Measurements from ENCODE around the gene ANO3.

ANO3 gene

DNA sequence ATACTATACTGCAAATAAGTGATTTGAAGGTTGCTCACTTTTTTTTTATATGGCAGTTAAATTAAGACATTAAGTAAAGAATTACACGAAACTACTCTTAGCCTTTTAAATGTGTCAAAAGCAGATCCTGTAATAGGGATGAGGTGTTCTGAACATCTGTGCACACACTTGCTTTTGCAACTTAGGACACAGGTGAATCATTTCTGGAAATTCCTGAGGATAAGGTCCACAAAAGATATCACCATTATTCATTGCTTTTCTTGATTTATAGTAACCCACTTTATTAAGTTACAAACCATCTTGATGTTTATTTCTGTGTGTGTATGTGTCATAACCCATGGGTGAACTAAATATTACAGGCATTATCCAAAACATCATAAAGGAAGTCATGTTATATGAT, 334.0 kb downstream of the ANO3 start:
- H3K9me3 ChIP-seq (ENCODE audit: control insufficient read depth, low read length), result no peaks in the 10 kb centered on the region
- no peaks in the 10 kb centered on the region for H3K36me3 ChIP-seq (ENCODE audit: control insufficient read depth, insufficient read depth, low read length)
- no peaks in the 10 kb centered on the region for H3K4me1 ChIP-seq (ENCODE audit: control insufficient read depth, insufficient read depth, low read length)
- no peaks in the 10 kb centered on the region for H3K27me3 ChIP-seq (ENCODE audit: control insufficient read depth, insufficient read depth, low read length)
- H3K9ac ChIP-seq (ENCODE audit: low read length), result no peak overlapping the region
- no peak overlapping the region for H3K4me3 ChIP-seq (ENCODE audit: low read length)

DNA sequence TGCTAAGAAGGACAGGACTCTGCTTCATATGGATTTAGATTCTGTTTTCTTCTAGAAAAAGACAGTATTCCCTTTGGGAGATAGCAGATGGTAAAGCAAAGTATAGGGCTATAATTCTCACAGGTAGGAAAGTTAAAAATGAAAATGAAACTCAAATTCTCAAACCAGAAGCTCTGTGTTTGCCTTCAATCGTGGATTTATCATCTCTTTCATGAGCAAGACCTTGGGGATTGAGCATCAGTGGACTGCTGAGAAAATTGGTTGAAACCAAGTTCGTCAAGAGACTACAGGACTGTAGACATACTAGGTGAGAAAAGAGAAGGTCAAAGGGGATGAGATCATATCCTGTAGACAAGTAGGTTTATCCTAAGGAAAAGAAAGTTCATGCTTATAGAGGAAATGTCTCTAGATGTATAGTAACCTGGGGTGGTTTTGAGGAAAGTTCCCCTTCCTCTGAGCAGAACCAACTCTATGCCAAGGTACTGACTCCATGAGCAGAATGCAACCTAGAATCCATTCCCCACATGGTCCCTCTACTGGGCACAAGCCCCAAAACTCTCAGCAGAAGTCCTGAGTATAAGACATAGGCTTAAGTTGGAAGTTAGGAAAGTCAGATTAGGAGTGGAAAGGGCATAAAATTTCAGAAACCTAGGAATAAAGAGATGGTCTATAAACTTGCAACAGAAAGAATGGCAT, 343.5 kb downstream of the ANO3 start:
- H3K27me3 ChIP-seq (ENCODE audit: control insufficient read depth, insufficient read depth, low read length), result no peaks in the 10 kb centered on the region
- H3K36me3 ChIP-seq (ENCODE audit: control insufficient read depth, insufficient read depth, low read length), result no peaks in the 10 kb centered on the region
- no peak overlapping the region for H3K4me3 ChIP-seq (ENCODE audit: low read length)
- H3K4me1 ChIP-seq (ENCODE audit: control insufficient read depth, insufficient read depth, low read length), result no peaks in the 10 kb centered on the region
- H3K9ac ChIP-seq (ENCODE audit: low read length), result no peak overlapping the region
- H3K9me3 ChIP-seq (ENCODE audit: control insufficient read depth, low read length), result no peaks in the 10 kb centered on the region

DNA sequence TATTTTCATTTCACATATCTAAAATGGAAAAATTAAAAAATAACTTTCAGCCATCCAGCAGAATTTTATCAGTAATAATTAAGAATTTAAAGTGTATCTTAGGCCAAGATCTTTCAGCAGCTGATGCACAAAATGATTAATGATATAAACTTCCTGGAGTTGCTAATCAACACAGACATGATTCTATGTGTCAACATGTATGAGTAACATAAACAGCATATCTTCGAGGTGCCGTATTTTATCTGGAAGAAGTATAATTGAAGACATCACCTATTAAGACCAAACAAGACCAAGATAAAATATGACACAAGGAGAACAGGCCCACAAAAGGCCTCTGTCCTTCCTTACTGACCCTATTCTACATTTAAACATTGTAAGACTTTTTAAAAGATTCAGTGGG, 344.7 kb downstream of the ANO3 start:
- Histone ChIP-seq H3K9ac (ENCODE audit: low read length) (no peak overlapping the region), H3K4me3 (ENCODE audit: low read length) (no peak overlapping the region), H3K36me3 (ENCODE audit: control insufficient read depth, insufficient read depth, low read length) (no peaks in the 10 kb centered on the region), H3K9me3 (ENCODE audit: control insufficient read depth, low read length) (no peaks in the 10 kb centered on the region), H3K4me1 (ENCODE audit: control insufficient read depth, insufficient read depth, low read length) (no peaks in the 10 kb centered on the region), H3K27me3 (ENCODE audit: control insufficient read depth, insufficient read depth, low read length) (no peaks in the 10 kb centered on the region)

DNA sequence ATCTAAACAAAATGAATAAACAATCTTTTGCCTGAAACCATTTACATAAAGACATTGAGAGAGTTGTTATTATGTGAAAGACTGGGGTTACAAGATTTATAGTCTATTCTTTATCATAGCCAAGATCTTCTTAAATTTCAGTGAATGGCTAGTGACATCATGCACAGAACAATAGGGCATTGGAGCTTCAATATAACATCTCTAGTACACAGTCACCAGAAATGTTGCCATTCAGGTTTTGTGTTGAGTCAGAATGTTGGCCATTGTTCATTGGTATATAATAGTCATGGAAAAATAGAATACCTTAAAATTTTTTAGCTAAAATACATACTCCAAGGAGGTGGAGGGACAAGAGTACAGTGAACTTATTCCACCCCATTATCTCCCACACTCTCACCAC, 345.6 kb downstream of the ANO3 start:
- H3K36me3 ChIP-seq (ENCODE audit: control insufficient read depth, insufficient read depth, low read length), result no peaks in the 10 kb centered on the region
- H3K9ac ChIP-seq (ENCODE audit: low read length), result no peak overlapping the region
- H3K27me3 ChIP-seq (ENCODE audit: control insufficient read depth, insufficient read depth, low read length), result no peaks in the 10 kb centered on the region
- no peaks in the 10 kb centered on the region for H3K4me1 ChIP-seq (ENCODE audit: control insufficient read depth, insufficient read depth, low read length)
- no peaks in the 10 kb centered on the region for H3K9me3 ChIP-seq (ENCODE audit: control insufficient read depth, low read length)
- H3K4me3 ChIP-seq (ENCODE audit: low read length), result no peak overlapping the region

DNA sequence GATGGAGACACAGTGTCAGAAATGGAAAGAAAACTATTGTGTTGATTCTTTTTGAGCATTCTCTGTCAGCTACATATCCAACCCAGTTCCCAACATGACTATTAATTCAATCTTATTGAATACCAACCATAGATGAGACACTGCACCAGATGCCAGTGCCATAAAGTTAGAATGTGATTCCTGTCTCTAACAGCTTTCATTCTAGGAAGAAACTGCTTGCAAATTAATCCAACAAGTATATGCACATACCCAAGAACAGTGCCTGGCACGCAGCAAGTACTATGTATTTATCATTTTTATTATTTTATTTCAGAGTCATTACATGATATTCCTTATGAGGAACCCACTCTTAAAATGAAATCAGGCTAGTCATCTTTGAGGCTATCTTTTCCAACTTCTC, 355.4 kb downstream of the ANO3 start:
- H3K4me3 ChIP-seq (ENCODE audit: low read length), result no peak overlapping the region
- no peaks in the 10 kb centered on the region for H3K36me3 ChIP-seq (ENCODE audit: control insufficient read depth, insufficient read depth, low read length)
- no peaks in the 10 kb centered on the region for H3K27me3 ChIP-seq (ENCODE audit: control insufficient read depth, insufficient read depth, low read length)
- H3K9ac ChIP-seq (ENCODE audit: low read length), result no peak overlapping the region
- no peaks in the 10 kb centered on the region for H3K4me1 ChIP-seq (ENCODE audit: control insufficient read depth, insufficient read depth, low read length)
- no peaks in the 10 kb centered on the region for H3K9me3 ChIP-seq (ENCODE audit: control insufficient read depth, low read length)

DNA sequence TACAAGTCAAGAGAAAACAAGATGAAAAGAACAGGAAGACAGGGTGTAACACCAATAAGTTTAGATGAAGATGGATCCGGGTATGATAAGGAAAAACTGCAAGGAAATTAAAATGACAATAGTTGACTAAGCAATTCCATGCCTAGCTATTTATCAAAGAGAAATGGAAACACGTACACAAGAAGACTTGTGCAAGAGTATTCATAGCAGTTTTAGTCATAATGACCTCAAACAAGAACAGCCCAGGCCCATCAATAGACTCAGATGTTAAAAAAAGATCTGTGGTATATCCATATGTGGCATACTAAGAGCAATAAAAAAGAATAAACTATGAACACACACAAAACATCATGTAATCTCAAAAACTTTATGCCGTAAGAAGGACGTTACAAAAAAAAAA, 356.8 kb downstream of the ANO3 start:
- H3K9me3 ChIP-seq (ENCODE audit: control insufficient read depth, low read length), result no peaks in the 10 kb centered on the region
- no peak overlapping the region for H3K4me3 ChIP-seq (ENCODE audit: low read length)
- no peaks in the 10 kb centered on the region for H3K27me3 ChIP-seq (ENCODE audit: control insufficient read depth, insufficient read depth, low read length)
- no peak overlapping the region for H3K9ac ChIP-seq (ENCODE audit: low read length)
- no peaks in the 10 kb centered on the region for H3K36me3 ChIP-seq (ENCODE audit: control insufficient read depth, insufficient read depth, low read length)
- no peaks in the 10 kb centered on the region for H3K4me1 ChIP-seq (ENCODE audit: control insufficient read depth, insufficient read depth, low read length)

DNA sequence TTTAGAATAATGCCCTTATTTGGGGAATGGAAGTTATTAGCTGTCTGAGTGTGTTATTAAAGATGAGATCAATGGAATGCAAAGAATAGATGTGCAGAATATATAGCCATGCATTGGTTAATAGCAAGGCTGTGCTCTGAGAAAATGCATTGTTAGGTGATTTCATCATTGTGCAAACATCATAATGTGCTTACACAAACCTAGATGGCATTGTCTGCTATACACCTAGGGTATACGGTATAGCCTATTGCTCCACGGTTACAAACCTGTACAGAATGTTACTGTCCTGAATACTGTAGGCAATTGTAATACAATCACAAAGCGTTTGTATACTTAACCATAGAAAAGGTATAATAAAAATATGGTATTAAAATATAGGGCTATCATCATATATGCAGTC, 364.4 kb downstream of the ANO3 start:
- no peak overlapping the region for H3K9ac ChIP-seq (ENCODE audit: low read length)
- H3K27me3 ChIP-seq (ENCODE audit: control insufficient read depth, insufficient read depth, low read length), result no peaks in the 10 kb centered on the region
- H3K4me3 ChIP-seq (ENCODE audit: low read length), result no peak overlapping the region
- no peaks in the 10 kb centered on the region for H3K9me3 ChIP-seq (ENCODE audit: control insufficient read depth, low read length)
- no peaks in the 10 kb centered on the region for H3K4me1 ChIP-seq (ENCODE audit: control insufficient read depth, insufficient read depth, low read length)
- no peaks in the 10 kb centered on the region for H3K36me3 ChIP-seq (ENCODE audit: control insufficient read depth, insufficient read depth, low read length)

DNA sequence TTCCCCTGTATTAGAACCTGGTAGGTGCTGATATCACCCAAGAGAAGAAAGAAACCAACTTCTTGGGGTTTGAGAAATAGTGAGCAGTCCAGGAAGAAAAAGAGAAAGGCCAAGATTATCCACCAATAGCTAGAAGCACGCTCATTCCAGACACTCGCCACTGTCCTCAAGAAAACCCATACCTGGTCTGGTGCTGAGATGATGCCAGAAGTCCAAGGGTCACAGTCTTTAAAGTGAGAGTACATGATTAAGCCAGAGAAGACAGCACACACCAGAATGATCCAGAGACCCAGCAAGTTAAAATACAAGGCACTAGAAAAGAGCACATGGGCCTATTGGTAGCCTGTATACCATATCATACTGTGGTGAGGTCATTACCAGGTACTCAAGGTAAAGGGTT, 366.3 kb downstream of the ANO3 start:
- Histone ChIP-seq H3K4me1 (ENCODE audit: control insufficient read depth, insufficient read depth, low read length) (peaks cover 4% of the 10 kb centered on the region), H3K9me3 (ENCODE audit: control insufficient read depth, low read length) (no peaks in the 10 kb centered on the region), H3K27me3 (ENCODE audit: control insufficient read depth, insufficient read depth, low read length) (no peaks in the 10 kb centered on the region), H3K4me3 (ENCODE audit: low read length) (no peak overlapping the region), H3K36me3 (ENCODE audit: control insufficient read depth, insufficient read depth, low read length) (no peaks in the 10 kb centered on the region), H3K9ac (ENCODE audit: low read length) (no peak overlapping the region)

DNA sequence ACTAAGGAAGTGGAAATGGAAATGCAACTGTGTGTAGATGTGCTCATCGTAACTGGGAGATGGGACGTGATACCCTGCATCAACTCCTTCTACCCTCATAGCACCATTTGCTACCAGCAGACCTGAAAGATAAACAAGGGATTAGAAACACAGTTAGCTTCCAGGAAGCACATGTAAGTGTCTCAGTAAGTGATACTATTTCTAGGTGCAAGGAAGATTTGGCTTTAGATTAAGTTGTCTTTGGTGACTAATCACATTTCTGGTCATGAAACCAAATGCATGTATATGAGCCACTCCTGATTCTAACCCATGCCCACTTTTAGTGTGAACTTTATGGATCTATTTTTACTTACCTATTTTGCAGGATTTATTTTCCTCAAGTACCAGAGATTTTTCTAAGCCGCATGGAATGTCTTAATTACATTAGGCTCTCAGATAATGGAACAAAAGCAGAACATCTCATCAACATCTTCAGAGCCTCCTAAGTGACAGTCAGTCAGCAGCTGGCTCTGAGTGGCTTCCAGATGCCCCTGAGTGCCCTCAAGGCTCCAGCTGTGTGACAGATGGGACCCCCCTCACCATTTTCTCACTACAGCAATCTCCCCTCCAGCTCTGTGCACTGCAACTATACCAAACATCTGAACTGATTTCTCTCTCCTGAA, 368.8 kb downstream of the ANO3 start:
- Histone ChIP-seq H3K27me3 (ENCODE audit: control insufficient read depth, insufficient read depth, low read length) (no peaks in the 10 kb centered on the region), H3K9me3 (ENCODE audit: control insufficient read depth, low read length) (no peaks in the 10 kb centered on the region), H3K4me1 (ENCODE audit: control insufficient read depth, insufficient read depth, low read length) (peaks cover 10% of the 10 kb centered on the region), H3K9ac (ENCODE audit: low read length) (no peak overlapping the region), H3K4me3 (ENCODE audit: low read length) (no peak overlapping the region), H3K36me3 (ENCODE audit: control insufficient read depth, insufficient read depth, low read length) (no peaks in the 10 kb centered on the region)

DNA sequence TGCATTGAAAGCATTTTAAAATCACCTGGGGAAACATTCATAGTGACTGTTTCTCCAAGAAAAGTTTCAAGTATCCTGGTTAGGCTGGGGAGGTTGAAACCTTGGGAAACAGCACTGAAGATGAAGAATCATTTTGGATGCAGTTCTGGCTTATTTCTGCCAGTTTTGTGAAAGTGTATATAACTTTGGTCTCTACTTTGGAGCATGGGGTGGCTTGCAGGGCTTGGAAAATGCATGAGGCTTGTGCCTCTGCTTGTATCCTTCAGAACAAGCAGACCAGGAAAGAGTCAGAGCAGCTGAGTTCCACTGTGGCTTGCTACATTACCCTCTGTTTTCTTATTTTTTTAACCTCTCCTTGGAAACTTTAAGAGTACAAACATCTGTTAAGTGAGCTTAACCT, 370.5 kb downstream of the ANO3 start:
- H3K36me3 ChIP-seq (ENCODE audit: control insufficient read depth, insufficient read depth, low read length), result no peaks in the 10 kb centered on the region
- H3K9ac ChIP-seq (ENCODE audit: low read length), result no peak overlapping the region
- H3K9me3 ChIP-seq (ENCODE audit: control insufficient read depth, low read length), result no peaks in the 10 kb centered on the region
- peaks cover 10% of the 10 kb centered on the region for H3K4me1 ChIP-seq (ENCODE audit: control insufficient read depth, insufficient read depth, low read length)
- H3K27me3 ChIP-seq (ENCODE audit: control insufficient read depth, insufficient read depth, low read length), result no peaks in the 10 kb centered on the region
- no peak overlapping the region for H3K4me3 ChIP-seq (ENCODE audit: low read length)

DNA sequence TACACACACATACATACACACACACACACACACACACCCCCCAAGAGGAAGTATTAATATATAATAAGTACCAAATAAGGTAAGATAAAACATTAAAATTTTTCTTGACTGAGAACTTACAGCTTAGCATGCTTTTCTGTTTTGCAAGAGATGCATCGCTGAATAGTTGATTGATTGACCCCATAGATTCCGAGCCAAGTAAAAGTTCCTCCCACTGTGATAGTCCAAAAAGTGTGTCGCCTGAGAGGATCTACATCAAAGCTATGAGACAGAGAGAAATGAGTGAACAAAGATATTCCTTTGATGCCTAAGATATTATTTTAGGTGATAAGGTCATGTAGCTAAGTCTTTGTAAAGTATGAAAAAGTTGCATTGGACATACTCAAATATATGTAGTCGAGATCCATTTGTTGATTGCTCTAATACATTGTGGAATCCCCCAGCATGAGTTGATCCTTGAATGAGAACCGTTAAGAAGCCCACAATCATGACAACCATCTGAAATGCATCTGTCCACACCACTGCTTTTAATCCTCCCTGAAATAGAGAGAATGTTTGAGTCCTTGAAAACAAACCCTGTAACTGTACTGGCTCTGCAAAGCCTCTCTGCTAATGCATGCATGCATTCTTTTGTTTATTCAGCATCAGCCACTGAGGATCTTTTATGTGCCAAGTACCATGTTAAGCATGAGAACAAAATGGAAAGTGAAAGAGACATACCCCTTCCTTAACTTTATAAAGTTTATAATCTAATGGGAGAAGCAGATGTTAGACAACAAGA, 371.7 kb downstream of the ANO3 start:
- H3K4me1 ChIP-seq (ENCODE audit: control insufficient read depth, insufficient read depth, low read length), result peaks cover 10% of the 10 kb centered on the region
- no peak overlapping the region for H3K9ac ChIP-seq (ENCODE audit: low read length)
- H3K9me3 ChIP-seq (ENCODE audit: control insufficient read depth, low read length), result no peaks in the 10 kb centered on the region
- no peak overlapping the region for H3K4me3 ChIP-seq (ENCODE audit: low read length)
- no peaks in the 10 kb centered on the region for H3K36me3 ChIP-seq (ENCODE audit: control insufficient read depth, insufficient read depth, low read length)
- no peaks in the 10 kb centered on the region for H3K27me3 ChIP-seq (ENCODE audit: control insufficient read depth, insufficient read depth, low read length)

DNA sequence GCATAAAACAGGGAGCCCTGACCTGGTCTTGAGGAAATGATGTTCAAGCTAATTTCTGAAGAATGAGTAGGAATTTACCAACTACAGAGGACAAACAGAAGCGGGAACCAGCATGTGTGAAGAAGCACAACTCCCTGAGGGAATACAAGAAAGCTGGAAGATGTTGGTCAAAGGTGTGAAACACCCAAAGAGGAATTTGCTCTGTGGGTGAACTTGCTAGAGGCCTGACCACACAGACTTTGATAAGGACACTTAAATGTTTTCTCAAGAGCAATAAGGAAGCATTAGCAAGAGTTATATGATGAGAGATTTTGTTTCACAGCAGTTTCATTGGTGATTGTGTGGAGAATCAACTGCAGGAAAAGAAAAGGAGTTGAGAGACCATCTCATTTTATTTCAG, 372.3 kb downstream of the ANO3 start:
- no peaks in the 10 kb centered on the region for H3K9me3 ChIP-seq (ENCODE audit: control insufficient read depth, low read length)
- H3K27me3 ChIP-seq (ENCODE audit: control insufficient read depth, insufficient read depth, low read length), result no peaks in the 10 kb centered on the region
- H3K4me1 ChIP-seq (ENCODE audit: control insufficient read depth, insufficient read depth, low read length), result peaks cover 10% of the 10 kb centered on the region
- no peak overlapping the region for H3K4me3 ChIP-seq (ENCODE audit: low read length)
- H3K9ac ChIP-seq (ENCODE audit: low read length), result no peak overlapping the region
- no peaks in the 10 kb centered on the region for H3K36me3 ChIP-seq (ENCODE audit: control insufficient read depth, insufficient read depth, low read length)
